ENCODE data around the gene GALNT14.

DNA sequence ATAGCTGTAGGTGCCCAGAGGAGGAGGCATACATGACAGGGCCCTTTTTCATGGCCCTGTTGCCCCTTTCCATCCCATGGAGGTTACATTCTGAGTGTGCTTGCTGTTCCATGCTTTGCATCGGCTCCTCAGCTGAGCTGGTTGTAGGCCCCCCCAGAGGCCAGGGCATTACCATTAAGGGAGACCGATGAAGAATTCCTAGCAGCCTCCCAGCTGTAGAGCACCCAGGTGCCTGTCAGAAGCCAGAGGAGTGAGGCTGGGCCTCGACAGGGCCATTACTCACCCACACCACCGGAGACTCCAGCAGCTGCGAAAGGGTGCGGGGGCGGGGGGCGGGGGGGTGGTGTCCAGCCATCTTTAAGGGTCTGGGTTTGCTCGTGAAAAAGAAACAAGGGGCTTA is 72.2 kb downstream of the GALNT14 start:
- TF ChIP-seq EZH2 (IDR thresholded peaks at IDR 0.05; ENCODE audit: borderline replicate concordance, low read length): no peak
- TF ChIP-seq, protein P1, sequence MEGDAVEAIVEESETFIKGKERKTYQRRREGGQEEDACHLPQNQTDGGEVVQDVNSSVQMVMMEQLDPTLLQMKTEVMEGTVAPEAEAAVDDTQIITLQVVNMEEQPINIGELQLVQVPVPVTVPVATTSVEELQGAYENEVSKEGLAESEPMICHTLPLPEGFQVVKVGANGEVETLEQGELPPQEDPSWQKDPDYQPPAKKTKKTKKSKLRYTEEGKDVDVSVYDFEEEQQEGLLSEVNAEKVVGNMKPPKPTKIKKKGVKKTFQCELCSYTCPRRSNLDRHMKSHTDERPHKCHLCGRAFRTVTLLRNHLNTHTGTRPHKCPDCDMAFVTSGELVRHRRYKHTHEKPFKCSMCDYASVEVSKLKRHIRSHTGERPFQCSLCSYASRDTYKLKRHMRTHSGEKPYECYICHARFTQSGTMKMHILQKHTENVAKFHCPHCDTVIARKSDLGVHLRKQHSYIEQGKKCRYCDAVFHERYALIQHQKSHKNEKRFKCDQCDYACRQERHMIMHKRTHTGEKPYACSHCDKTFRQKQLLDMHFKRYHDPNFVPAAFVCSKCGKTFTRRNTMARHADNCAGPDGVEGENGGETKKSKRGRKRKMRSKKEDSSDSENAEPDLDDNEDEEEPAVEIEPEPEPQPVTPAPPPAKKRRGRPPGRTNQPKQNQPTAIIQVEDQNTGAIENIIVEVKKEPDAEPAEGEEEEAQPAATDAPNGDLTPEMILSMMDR (conservative IDR thresholded peaks at IDR 0.05 in 1 of 2, IDR thresholded peaks at IDR 0.05 in 1 of 2; ENCODE audit: extremely low read depth in 1 of 2, insufficient read depth in 1 of 2, low read depth in 1 of 2, low read length in 2 of 2): no peak
